Vagina (tissue), 2 donors: ENCODE measurements around the gene CUBN. TPM values are rescaled to one million over a fixed set of nuclear protein-coding genes. Genes with fewer than 3 reads are reported as not detected.

Experiments
- DNase-seq, 2 donors: peaks; one replicate each; pipeline ENCODE4 v3.0.0-alpha.2; 2017; ENCODE audit errors: extremely low spot score in 2 of 2
- H3K27ac ChIP-seq: fragments of 200-600 bp; sonication (generic); one replicate; pipeline ENCODE4 v1.5.1; 2019
- H3K27me3 ChIP-seq: fragments of 200-600 bp; sonication (generic); one replicate; pipeline ENCODE4 v1.5.1; 2019
- H3K36me3 ChIP-seq, 2 donors: fragments of 200-600 bp; sonication (generic); one replicate each; pipeline ENCODE4 v1.5.1; 2017 to 2019
- H3K4me1 ChIP-seq: fragments of 200-600 bp; sonication (generic); one replicate; pipeline ENCODE4 v1.5.1; 2019
- H3K4me3 ChIP-seq, 2 donors: fragments of 200-600 bp; sonication (generic); 1 replicate in 1 of 2; 2 replicates in 1 of 2; pipeline ENCODE4 v1.5.1; 2016 to 2019
- H3K9me3 ChIP-seq: fragments of 200-600 bp; sonication (generic); one replicate; pipeline ENCODE4 v1.5.1; 2019
- CTCF ChIP-seq, 3 experiments: fragments of 450-650 bp in 2 of 3; fragments of 200-600 bp in 1 of 3; sonication (generic) in 1 of 3; IDR thresholded peaks; one replicate each; pipeline ENCODE4 v1.5.1; 2017 to 2019; ENCODE audit warnings: antibody characterized with exemption in 3 of 3, mild to moderate bottlenecking in 2 of 3, moderate library complexity in 2 of 3
- POLR2A ChIP-seq, 2 donors: fragments of 450-650 bp; IDR thresholded peaks; one replicate each; pipeline ENCODE4 v1.6.1; 2017; ENCODE audit warnings: antibody characterized with exemption in 2 of 2, mild to moderate bottlenecking in 2 of 2, moderate library complexity in 2 of 2
- POLR2AphosphoS5 ChIP-seq, 2 donors: sonication (generic); formaldehyde crosslinking; IDR thresholded peaks; one replicate each; pipeline ENCODE4 v1.9.0; 2017; ENCODE audit warnings: antibody characterized with exemption in 2 of 2, mild to moderate bottlenecking in 2 of 2, low read depth in 1 of 2; ENCODE audit not compliant: insufficient read depth in 1 of 2
- intact Hi-C: fragments of 100-400 bp; cut with DNase I; formaldehyde crosslinking; loops from one replicate; pipeline ENCODE4 v1.15.1; 2023
- total RNA-seq: library from RNA; depleted of rRNA; stranded (reverse); fragments of >200 nt; gene quantifications from one replicate; pipeline ENCODE4 v1.2.3, GENCODE V29; 2016

Gene CUBN
- total RNA-seq, 1 donor from 2014 or later = 4.4 TPM

GRCh38 chr10:17092216-17092944, 37.2 kb downstream of the CUBN start:
- intact Hi-C loops = no loop called here
- no peak overlapping the region for H3K4me3 ChIP-seq
- H3K9me3 ChIP-seq = no peaks in the 10 kb centered on the region
- H3K27ac ChIP-seq = no peak overlapping the region
- no peaks in the 10 kb centered on the region for H3K27me3 ChIP-seq
- H3K4me1 ChIP-seq = no peaks in the 10 kb centered on the region
- TF ChIP-seq CTCF (IDR thresholded peaks at IDR 0.05) (no peak), POLR2AphosphoS5 (IDR thresholded peaks at IDR 0.05; ENCODE audit: insufficient read depth in 1 of 2, low read depth in 1 of 2) (no peak), POLR2A (IDR thresholded peaks at IDR 0.05) (no peak)
- DNase-seq = no peak
- no peaks in the 10 kb centered on the region for H3K36me3 ChIP-seq

- intact Hi-C loops = no loop called here
- Histone ChIP-seq H3K4me3 (no peak overlapping the region), H3K36me3 (no peaks in the 10 kb centered on the region), H3K4me1 (peaks cover 10% of the 10 kb centered on the region), H3K9me3 (no peaks in the 10 kb centered on the region), H3K27ac (no peak overlapping the region), H3K27me3 (no peaks in the 10 kb centered on the region)
- TF ChIP-seq POLR2AphosphoS5 (IDR thresholded peaks at IDR 0.05; ENCODE audit: insufficient read depth in 1 of 2, low read depth in 1 of 2) (peak in 1 of 2 donors; percentile 16), POLR2A (IDR thresholded peaks at IDR 0.05) (no peak)
- DNase-seq = no peak
Measured at GRCh38 chr10:17088118-17088806, 41.3 kb downstream of the CUBN start.

- H3K27me3 ChIP-seq = no peaks in the 10 kb centered on the region
- no peaks in the 10 kb centered on the region for H3K36me3 ChIP-seq
- no peak overlapping the region for H3K27ac ChIP-seq
- peaks cover 10% of the 10 kb centered on the region for H3K4me1 ChIP-seq
- no peak for DNase-seq
- H3K9me3 ChIP-seq = no peaks in the 10 kb centered on the region
- TF ChIP-seq CTCF (IDR thresholded peaks at IDR 0.05) (no peak), POLR2AphosphoS5 (IDR thresholded peaks at IDR 0.05; ENCODE audit: insufficient read depth in 1 of 2, low read depth in 1 of 2) (no peak), POLR2A (IDR thresholded peaks at IDR 0.05) (no peak)
- intact Hi-C loops = no loop called here
- H3K4me3 ChIP-seq = no peak overlapping the region
Measured at GRCh38 chr10:17086865-17087367, 42.7 kb downstream of the CUBN start.

GRCh38 chr10:17085011-17085725, 44.4 kb downstream of the CUBN start:
- intact Hi-C loops = no loop called here
- no peak for DNase-seq
- no peak overlapping the region for H3K27ac ChIP-seq

More at GRCh38 chr10:17085011-17085725, 44.4 kb downstream of the CUBN start:
- Histone ChIP-seq H3K9me3 (no peaks in the 10 kb centered on the region), H3K4me1 (peaks cover 10% of the 10 kb centered on the region), H3K4me3 (no peak overlapping the region), H3K27me3 (no peaks in the 10 kb centered on the region), H3K36me3 (no peaks in the 10 kb centered on the region)
- TF ChIP-seq POLR2AphosphoS5 (IDR thresholded peaks at IDR 0.05; ENCODE audit: insufficient read depth in 1 of 2, low read depth in 1 of 2) = no peak
- TF ChIP-seq CTCF (IDR thresholded peaks at IDR 0.05) = no peak
- TF ChIP-seq POLR2A (IDR thresholded peaks at IDR 0.05) = no peak
